B cell (primary cell): ENCODE measurements around the gene MEN1. TPM values are rescaled to one million over a fixed set of nuclear protein-coding genes. Genes with fewer than 3 reads are reported as not detected.
A peak's percentile ranks its signal among the peaks of the same experiment; 100 is the strongest.

Experiments used
- ATAC-seq: fragments of 200-7000 bp; cut with Tn5 transposase; one replicate; pipeline ENCODE4 v1.10.0; 2021; ENCODE audit warnings: low read depth, mild to moderate bottlenecking, moderate number of reproducible peaks, moderate library complexity
- CTCF ChIA-PET: fragments of 350-600 bp; sonication (Branson Sonifier 250); formaldehyde crosslinking; loops from one replicate; lab custom pipeline; 2021; ENCODE audit warnings: antibody characterized with exemption, inconsistent platforms; lab: Charles Lee
- POLR2A ChIA-PET: fragments of 350-600 bp; sonication (Branson Sonifier 250); formaldehyde crosslinking; loops from one replicate; lab custom pipeline; 2021; ENCODE audit warnings: antibody characterized with exemption; lab: Charles Lee
- DNase-seq: peaks from one replicate; pipeline ENCODE4 v3.0.0; 2013
- H2AFZ ChIP-seq: 2 replicates; pipeline ENCODE4 v1.6.1; 2012; ENCODE audit warnings: mild to moderate bottlenecking, low read depth, low read length; ENCODE audit not compliant: insufficient read depth, poor library complexity, severe bottlenecking
- H3K27ac ChIP-seq, 2 donors: 1 replicate in 1 of 2; 2 replicates in 1 of 2; pipeline ENCODE4 v1.5.1; 2012 to 2013; ENCODE audit warnings: low read length in 2 of 2, mild to moderate bottlenecking in 2 of 2, moderate library complexity in 1 of 2
- H3K27me3 ChIP-seq, 4 experiments: fragments of 200-600 bp in 1 of 4; sonication (generic) in 1 of 4; replicated peaks in 1 of 4; 1 replicate in 2 of 4; 2 replicates in 2 of 4; pipeline versions ENCODE4 v1.6.1 to v1.7.0; 2013 to 2016; ENCODE audit warnings: low read length in 3 of 4, mild to moderate bottlenecking in 2 of 4, mixed read lengths in 1 of 4, moderate library complexity in 1 of 4; ENCODE audit not compliant: insufficient read depth in 4 of 4, control insufficient read depth in 3 of 4; ENCODE audit errors: control extremely low read depth in 1 of 4
- H3K36me3 ChIP-seq, 2 experiments: replicated peaks in 1 of 2; 1 replicate in 1 of 2; 2 replicates in 1 of 2; pipeline versions ENCODE4 v1.6.1 to v1.7.1; 2013; ENCODE audit warnings: low read length in 1 of 2; ENCODE audit not compliant: insufficient read depth in 2 of 2, control insufficient read depth in 1 of 2; ENCODE audit errors: control extremely low read depth in 1 of 2, extremely low read depth in 1 of 2
- H3K4me1 ChIP-seq, 2 donors: fragments of 200-600 bp in 1 of 2; sonication (generic) in 1 of 2; 1 replicate in 1 of 2; 2 replicates in 1 of 2; pipeline versions ENCODE4 v1.5.1 to v1.6.1; 2013 to 2017; ENCODE audit warnings: low read length in 2 of 2; ENCODE audit not compliant: control insufficient read depth in 2 of 2, insufficient read depth in 2 of 2
- H3K4me2 ChIP-seq: replicated peaks from 2 replicates; pipeline ENCODE3; 2012; ENCODE audit warnings: mild to moderate bottlenecking, low read depth, low read length; ENCODE audit not compliant: poor library complexity, severe bottlenecking
- H3K4me3 ChIP-seq, 5 experiments: fragments of 200-600 bp in 1 of 5; sonication (generic) in 1 of 5; 1 replicate in 3 of 5; 2 replicates in 2 of 5; pipeline versions ENCODE4 v1.5.1 to v1.7.0; 2011 to 2016; ENCODE audit warnings: low read length in 4 of 5, mild to moderate bottlenecking in 4 of 5, low read depth in 2 of 5, control low read depth in 1 of 5, moderate library complexity in 1 of 5; ENCODE audit not compliant: insufficient read depth in 1 of 5; ENCODE audit errors: control extremely low read depth in 1 of 5, extremely low read depth in 1 of 5
- H3K79me2 ChIP-seq: fragments of 200-600 bp; sonication (generic); one replicate; pipeline ENCODE4 v1.6.0; 2016; ENCODE audit warnings: low read length; ENCODE audit not compliant: control insufficient read depth, insufficient read depth
- H3K9ac ChIP-seq: fragments of 200-600 bp; sonication (generic); 2 replicates; pipeline ENCODE4 v1.6.1; 2017; ENCODE audit warnings: mild to moderate bottlenecking, low read length, moderate library complexity
- H3K9me3 ChIP-seq, 3 donors: one replicate each; pipeline versions ENCODE4 v1.6.1 to v1.7.1; 2013; ENCODE audit warnings: low read length in 2 of 3; ENCODE audit not compliant: control insufficient read depth in 2 of 3, insufficient read depth in 1 of 3; ENCODE audit errors: control extremely low read depth in 1 of 3
- H4K20me1 ChIP-seq: 2 replicates; pipeline ENCODE4 v1.6.0; 2012; ENCODE audit warnings: mild to moderate bottlenecking, low read length; ENCODE audit not compliant: insufficient read depth, control insufficient read depth, poor library complexity, severe bottlenecking
- H3K27ac Mint-ChIP-seq: one replicate; pipeline ENCODE4 v1.8.0; 2021; ENCODE audit warnings: mixed read lengths
- H3K27me3 Mint-ChIP-seq: one replicate; pipeline ENCODE4 v1.8.0; 2021; ENCODE audit warnings: mixed read lengths
- H3K4me1 Mint-ChIP-seq: one replicate; pipeline ENCODE4 v1.8.0; 2021; ENCODE audit warnings: mixed read lengths
- H3K4me3 Mint-ChIP-seq: one replicate; pipeline ENCODE4 v1.8.0; 2021; ENCODE audit warnings: mixed read lengths
- H3K9me3 Mint-ChIP-seq: one replicate; pipeline ENCODE4 v1.8.0; 2022; ENCODE audit warnings: mixed read lengths; ENCODE audit not compliant: insufficient read depth
- EZH2 ChIP-seq: IDR thresholded peaks from 2 replicates; pipeline ENCODE4 v1.6.1; 2012; ENCODE audit warnings: borderline replicate concordance, low read depth, mild to moderate bottlenecking, moderate library complexity, low read length; ENCODE audit not compliant: insufficient read depth, poor library complexity, severe bottlenecking
- WGBS: methylation state at CpG from one replicate; pipeline ENCODE4 v1.1.5; 2013; ENCODE audit warnings: missing lambda C conversion rate; ENCODE audit not compliant: insufficient coverage; 5-methylcytosine and 5-hydroxymethylcytosine counted together
- intact Hi-C: fragments of 100-400 bp; cut with micrococcal nuclease; formaldehyde crosslinking; loops from one replicate; pipeline ENCODE4 v1.10.0; 2022
- polyA plus RNA-seq: library from polyadenylated mRNA; depleted of rRNA; stranded (reverse); fragments of >200 nt; gene quantifications from 2 replicates; pipeline ENCODE4 v1.2.3, GENCODE V29; 2012
- total RNA-seq, 2 donors: library from RNA; stranded (reverse); fragments of 120-200 nt in 1 of 2; gene quantifications; 1 replicate in 1 of 2; 2 replicates in 1 of 2; pipeline versions ENCODE4 v1.2.3 to v1.2.4, GENCODE V29; 2013 to 2022
- TF ChIP-seq, protein P1 (sequence below): fragments of 200-600 bp; IDR thresholded peaks from one replicate; pipeline ENCODE4 v1.8.0; 2022; ENCODE audit warnings: antibody characterized with exemption, mild to moderate bottlenecking

Gene MEN1
- total and polyA plus RNA-seq, 2 donors (not counting 1 experiment from before 2014, with no cell fraction given), result 48.2 to 68.5 TPM

DNA sequence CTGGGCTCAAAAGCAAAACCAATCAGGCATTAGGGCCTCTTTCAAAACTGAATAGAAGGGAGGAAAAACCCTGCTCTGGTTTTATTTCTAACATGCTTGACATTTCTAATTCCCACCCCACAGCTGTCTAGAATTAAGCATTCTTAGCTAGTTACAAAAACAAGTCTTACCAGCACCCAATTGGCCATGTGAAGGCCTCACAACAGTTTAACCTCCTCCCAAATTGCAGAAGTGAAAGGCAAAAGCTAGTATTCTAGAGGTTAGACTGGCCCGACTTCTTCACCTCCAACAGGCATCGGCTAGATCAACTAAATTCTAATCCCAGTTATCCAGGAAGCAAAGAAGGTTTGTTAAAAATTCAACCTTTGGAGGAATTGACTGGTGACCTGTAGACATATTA lies 38.5 kb downstream of the MEN1 start:
- H3K4me2 ChIP-seq, result peak overlapping the region; percentile 73
- peak overlapping the region; percentile 84 for H3K27ac Mint-ChIP-seq

DNA sequence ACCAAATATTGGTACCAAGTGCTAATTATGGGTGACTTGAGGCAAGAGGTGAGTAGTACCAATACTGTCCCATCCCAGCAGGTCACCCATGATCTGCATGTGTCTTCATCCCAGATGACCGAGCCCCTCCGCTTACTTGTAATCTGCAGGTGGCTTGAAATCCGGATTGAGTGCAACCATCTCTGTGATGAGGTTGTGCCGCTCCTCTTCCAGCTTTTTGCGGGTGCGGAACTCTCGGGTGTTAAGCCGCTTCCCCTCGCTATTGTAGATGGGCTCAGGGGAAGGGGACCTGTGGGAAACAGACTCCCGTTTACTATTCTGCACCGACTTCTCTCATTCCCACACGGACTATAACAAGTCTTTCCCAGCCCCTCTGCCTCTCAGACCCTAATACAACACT lies 40.2 kb downstream of the MEN1 start:
- no peaks in the 10 kb centered on the region for H3K27me3 ChIP-seq
- TF ChIP-seq EZH2, result no peak
- TF ChIP-seq, protein P1, sequence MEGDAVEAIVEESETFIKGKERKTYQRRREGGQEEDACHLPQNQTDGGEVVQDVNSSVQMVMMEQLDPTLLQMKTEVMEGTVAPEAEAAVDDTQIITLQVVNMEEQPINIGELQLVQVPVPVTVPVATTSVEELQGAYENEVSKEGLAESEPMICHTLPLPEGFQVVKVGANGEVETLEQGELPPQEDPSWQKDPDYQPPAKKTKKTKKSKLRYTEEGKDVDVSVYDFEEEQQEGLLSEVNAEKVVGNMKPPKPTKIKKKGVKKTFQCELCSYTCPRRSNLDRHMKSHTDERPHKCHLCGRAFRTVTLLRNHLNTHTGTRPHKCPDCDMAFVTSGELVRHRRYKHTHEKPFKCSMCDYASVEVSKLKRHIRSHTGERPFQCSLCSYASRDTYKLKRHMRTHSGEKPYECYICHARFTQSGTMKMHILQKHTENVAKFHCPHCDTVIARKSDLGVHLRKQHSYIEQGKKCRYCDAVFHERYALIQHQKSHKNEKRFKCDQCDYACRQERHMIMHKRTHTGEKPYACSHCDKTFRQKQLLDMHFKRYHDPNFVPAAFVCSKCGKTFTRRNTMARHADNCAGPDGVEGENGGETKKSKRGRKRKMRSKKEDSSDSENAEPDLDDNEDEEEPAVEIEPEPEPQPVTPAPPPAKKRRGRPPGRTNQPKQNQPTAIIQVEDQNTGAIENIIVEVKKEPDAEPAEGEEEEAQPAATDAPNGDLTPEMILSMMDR, result no peak
- Mint-ChIP-seq H3K27ac (peak overlapping the region; percentile 84), H3K4me1 (peaks cover 89% of the 10 kb centered on the region), H3K27me3 (no peaks in the 10 kb centered on the region), H3K9me3 (no peaks in the 10 kb centered on the region), H3K4me3 (peak overlapping the region; percentile 55)
- POLR2A ChIA-PET, result interaction anchor here (3.1 kb wide), 1 partner anchor 26 kb away, joined by 47 read pairs; the partner anchor contains the start of gene RASGRP2
- H2AFZ ChIP-seq, result no peak overlapping the region
- ATAC-seq, result no peak
- intact Hi-C loops, result no loop called here
- CTCF ChIA-PET, result interaction anchor here (2.7 to 12.2 kb wide), 3 partner anchors 16 to 81 kb away, joined by 12 to 280 read pairs (median 13); partner anchors contain the start of gene RASGRP2
- H4K20me1 ChIP-seq, result peaks cover 85% of the 10 kb centered on the region
- H3K36me3 ChIP-seq, result peaks cover 13 to 94% of the 10 kb centered on the region in 2 experiments
- H3K4me1 ChIP-seq, result peaks cover 82 to 95% of the 10 kb centered on the region in 2 donors
- H3K9me3 ChIP-seq, result no peaks in the 10 kb centered on the region
- peaks cover 81% of the 10 kb centered on the region for H3K79me2 ChIP-seq
- H3K27ac ChIP-seq, result peak overlapping the region in 1 of 2 donors; percentile 94
- H3K4me2 ChIP-seq, result peak overlapping the region; percentile 73
- 90% methylated on average over 2 of the region's 12 CpGs for WGBS
- H3K9ac ChIP-seq, result no peak overlapping the region
- DNase-seq, result no peak
- H3K4me3 ChIP-seq, result no peak overlapping the region

More for the DNA sequence above, 38.5 kb downstream of the MEN1 start:
- Histone ChIP-seq H3K9ac (peak overlapping the region; percentile 53), H3K27ac (peak overlapping the region; percentile 84 to 94), H4K20me1 (peaks cover 91% of the 10 kb centered on the region), H3K79me2 (peaks cover 89% of the 10 kb centered on the region), H3K4me3 (peak overlapping the region; percentile 14 to 59 (median 42)), H3K27me3 (no peaks in the 10 kb centered on the region), H3K4me1 (peaks cover 94% of the 10 kb centered on the region in 2 donors), H3K36me3 (peaks cover 10 to 98% of the 10 kb centered on the region in 2 experiments), H3K9me3 (no peaks in the 10 kb centered on the region), H2AFZ (no peak overlapping the region)
- WGBS, result no CpG with 5 or more reads among the region's 2 CpGs
- ChIA-PET CTCF (interaction anchor here (0.5 to 12.2 kb wide), 13 partner anchors 9 to 340 kb away, joined by 3 to 280 read pairs (median 5); partner anchors contain the start of genes MAP4K2, RASGRP2 and TM7SF2), POLR2A (interaction anchor here (0.6 to 3.1 kb wide), 17 partner anchors 9 to 1118 kb away, joined by 3 to 47 read pairs (median 5); partner anchors contain the start of genes FAU, MRPL49, PYGM and RASGRP2)
- Mint-ChIP-seq H3K4me1 (peaks cover 96% of the 10 kb centered on the region), H3K4me3 (peak overlapping the region; percentile 79), H3K9me3 (no peaks in the 10 kb centered on the region), H3K27me3 (no peaks in the 10 kb centered on the region)
- DNase-seq (peak; percentile 79), ATAC-seq (peak; percentile 85)
- intact Hi-C loops, result loop anchor here (1.0 kb wide), 2 partner anchors 8 to 27 kb away; no protein-coding TSS in a partner anchor
- TF ChIP-seq, protein P1, result no peak
- TF ChIP-seq EZH2, result no peak
